NB4 (cell line): ENCODE measurements around the gene FAM163B.

Source experiments
- POLR2A ChIP-seq: IDR thresholded peaks from 2 replicates; pipeline ENCODE4 v1.6.1; 2011; ENCODE audit warnings: mild to moderate bottlenecking; ENCODE audit not compliant: insufficient read length; ENCODE audit errors: extremely low read depth
- TF ChIP-seq, protein P1 (sequence below): IDR thresholded peaks from one replicate; pipeline ENCODE4 v1.5.1; 2012; ENCODE audit warnings: low read depth, low read length

GRCh38 chr9:133587466-133587865, 21.7 kb downstream of the FAM163B start:
- TF ChIP-seq, protein P1, sequence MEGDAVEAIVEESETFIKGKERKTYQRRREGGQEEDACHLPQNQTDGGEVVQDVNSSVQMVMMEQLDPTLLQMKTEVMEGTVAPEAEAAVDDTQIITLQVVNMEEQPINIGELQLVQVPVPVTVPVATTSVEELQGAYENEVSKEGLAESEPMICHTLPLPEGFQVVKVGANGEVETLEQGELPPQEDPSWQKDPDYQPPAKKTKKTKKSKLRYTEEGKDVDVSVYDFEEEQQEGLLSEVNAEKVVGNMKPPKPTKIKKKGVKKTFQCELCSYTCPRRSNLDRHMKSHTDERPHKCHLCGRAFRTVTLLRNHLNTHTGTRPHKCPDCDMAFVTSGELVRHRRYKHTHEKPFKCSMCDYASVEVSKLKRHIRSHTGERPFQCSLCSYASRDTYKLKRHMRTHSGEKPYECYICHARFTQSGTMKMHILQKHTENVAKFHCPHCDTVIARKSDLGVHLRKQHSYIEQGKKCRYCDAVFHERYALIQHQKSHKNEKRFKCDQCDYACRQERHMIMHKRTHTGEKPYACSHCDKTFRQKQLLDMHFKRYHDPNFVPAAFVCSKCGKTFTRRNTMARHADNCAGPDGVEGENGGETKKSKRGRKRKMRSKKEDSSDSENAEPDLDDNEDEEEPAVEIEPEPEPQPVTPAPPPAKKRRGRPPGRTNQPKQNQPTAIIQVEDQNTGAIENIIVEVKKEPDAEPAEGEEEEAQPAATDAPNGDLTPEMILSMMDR = no peak
- TF ChIP-seq POLR2A = no peak
